B cell (primary cell): ENCODE measurements around the gene YRDC. TPM values are rescaled to one million over a fixed set of nuclear protein-coding genes. Genes with fewer than 3 reads are reported as not detected.
A peak's percentile ranks its signal among the peaks of the same experiment; 100 is the strongest.

Source experiments
- ATAC-seq: fragments of 200-7000 bp; cut with Tn5 transposase; one replicate; pipeline ENCODE4 v1.10.0; 2021; ENCODE audit warnings: low read depth, mild to moderate bottlenecking, moderate number of reproducible peaks, moderate library complexity
- CTCF ChIA-PET: fragments of 350-600 bp; sonication (Branson Sonifier 250); formaldehyde crosslinking; loops from one replicate; lab custom pipeline; 2021; ENCODE audit warnings: antibody characterized with exemption, inconsistent platforms; lab: Charles Lee
- POLR2A ChIA-PET: fragments of 350-600 bp; sonication (Branson Sonifier 250); formaldehyde crosslinking; loops from one replicate; lab custom pipeline; 2021; ENCODE audit warnings: antibody characterized with exemption; lab: Charles Lee
- DNase-seq: peaks from one replicate; pipeline ENCODE4 v3.0.0; 2013
- H2AFZ ChIP-seq: 2 replicates; pipeline ENCODE4 v1.6.1; 2012; ENCODE audit warnings: mild to moderate bottlenecking, low read depth, low read length; ENCODE audit not compliant: insufficient read depth, poor library complexity, severe bottlenecking
- H3K27ac ChIP-seq, 2 donors: 1 replicate in 1 of 2; 2 replicates in 1 of 2; pipeline ENCODE4 v1.5.1; 2012 to 2013; ENCODE audit warnings: low read length in 2 of 2, mild to moderate bottlenecking in 2 of 2, moderate library complexity in 1 of 2
- H3K27me3 ChIP-seq, 4 experiments: fragments of 200-600 bp in 1 of 4; sonication (generic) in 1 of 4; replicated peaks in 1 of 4; 1 replicate in 2 of 4; 2 replicates in 2 of 4; pipeline versions ENCODE4 v1.6.1 to v1.7.0; 2013 to 2016; ENCODE audit warnings: low read length in 3 of 4, mild to moderate bottlenecking in 2 of 4, mixed read lengths in 1 of 4, moderate library complexity in 1 of 4; ENCODE audit not compliant: insufficient read depth in 4 of 4, control insufficient read depth in 3 of 4; ENCODE audit errors: control extremely low read depth in 1 of 4
- H3K36me3 ChIP-seq, 2 experiments: replicated peaks in 1 of 2; 1 replicate in 1 of 2; 2 replicates in 1 of 2; pipeline versions ENCODE4 v1.6.1 to v1.7.1; 2013; ENCODE audit warnings: low read length in 1 of 2; ENCODE audit not compliant: insufficient read depth in 2 of 2, control insufficient read depth in 1 of 2; ENCODE audit errors: control extremely low read depth in 1 of 2, extremely low read depth in 1 of 2
- H3K4me1 ChIP-seq, 2 donors: fragments of 200-600 bp in 1 of 2; sonication (generic) in 1 of 2; 1 replicate in 1 of 2; 2 replicates in 1 of 2; pipeline versions ENCODE4 v1.5.1 to v1.6.1; 2013 to 2017; ENCODE audit warnings: low read length in 2 of 2; ENCODE audit not compliant: control insufficient read depth in 2 of 2, insufficient read depth in 2 of 2
- H3K4me2 ChIP-seq: replicated peaks from 2 replicates; pipeline ENCODE3; 2012; ENCODE audit warnings: mild to moderate bottlenecking, low read depth, low read length; ENCODE audit not compliant: poor library complexity, severe bottlenecking
- H3K4me3 ChIP-seq, 5 experiments: fragments of 200-600 bp in 1 of 5; sonication (generic) in 1 of 5; 1 replicate in 3 of 5; 2 replicates in 2 of 5; pipeline versions ENCODE4 v1.5.1 to v1.7.0; 2011 to 2016; ENCODE audit warnings: low read length in 4 of 5, mild to moderate bottlenecking in 4 of 5, low read depth in 2 of 5, control low read depth in 1 of 5, moderate library complexity in 1 of 5; ENCODE audit not compliant: insufficient read depth in 1 of 5; ENCODE audit errors: control extremely low read depth in 1 of 5, extremely low read depth in 1 of 5
- H3K79me2 ChIP-seq: fragments of 200-600 bp; sonication (generic); one replicate; pipeline ENCODE4 v1.6.0; 2016; ENCODE audit warnings: low read length; ENCODE audit not compliant: control insufficient read depth, insufficient read depth
- H3K9ac ChIP-seq: fragments of 200-600 bp; sonication (generic); 2 replicates; pipeline ENCODE4 v1.6.1; 2017; ENCODE audit warnings: mild to moderate bottlenecking, low read length, moderate library complexity
- H3K9me3 ChIP-seq, 3 donors: one replicate each; pipeline versions ENCODE4 v1.6.1 to v1.7.1; 2013; ENCODE audit warnings: low read length in 2 of 3; ENCODE audit not compliant: control insufficient read depth in 2 of 3, insufficient read depth in 1 of 3; ENCODE audit errors: control extremely low read depth in 1 of 3
- H4K20me1 ChIP-seq: 2 replicates; pipeline ENCODE4 v1.6.0; 2012; ENCODE audit warnings: mild to moderate bottlenecking, low read length; ENCODE audit not compliant: insufficient read depth, control insufficient read depth, poor library complexity, severe bottlenecking
- H3K27ac Mint-ChIP-seq: one replicate; pipeline ENCODE4 v1.8.0; 2021; ENCODE audit warnings: mixed read lengths
- H3K27me3 Mint-ChIP-seq: one replicate; pipeline ENCODE4 v1.8.0; 2021; ENCODE audit warnings: mixed read lengths
- H3K4me1 Mint-ChIP-seq: one replicate; pipeline ENCODE4 v1.8.0; 2021; ENCODE audit warnings: mixed read lengths
- H3K4me3 Mint-ChIP-seq: one replicate; pipeline ENCODE4 v1.8.0; 2021; ENCODE audit warnings: mixed read lengths
- H3K9me3 Mint-ChIP-seq: one replicate; pipeline ENCODE4 v1.8.0; 2022; ENCODE audit warnings: mixed read lengths; ENCODE audit not compliant: insufficient read depth
- EZH2 ChIP-seq: IDR thresholded peaks from 2 replicates; pipeline ENCODE4 v1.6.1; 2012; ENCODE audit warnings: borderline replicate concordance, low read depth, mild to moderate bottlenecking, moderate library complexity, low read length; ENCODE audit not compliant: insufficient read depth, poor library complexity, severe bottlenecking
- WGBS: methylation state at CpG from one replicate; pipeline ENCODE4 v1.1.5; 2013; ENCODE audit warnings: missing lambda C conversion rate; ENCODE audit not compliant: insufficient coverage; 5-methylcytosine and 5-hydroxymethylcytosine counted together
- intact Hi-C: fragments of 100-400 bp; cut with micrococcal nuclease; formaldehyde crosslinking; loops from one replicate; pipeline ENCODE4 v1.10.0; 2022
- polyA plus RNA-seq: library from polyadenylated mRNA; depleted of rRNA; stranded (reverse); fragments of >200 nt; gene quantifications from 2 replicates; pipeline ENCODE4 v1.2.3, GENCODE V29; 2012
- total RNA-seq, 2 donors: library from RNA; stranded (reverse); fragments of 120-200 nt in 1 of 2; gene quantifications; 1 replicate in 1 of 2; 2 replicates in 1 of 2; pipeline versions ENCODE4 v1.2.3 to v1.2.4, GENCODE V29; 2013 to 2022
- TF ChIP-seq, protein P1 (sequence below): fragments of 200-600 bp; IDR thresholded peaks from one replicate; pipeline ENCODE4 v1.8.0; 2022; ENCODE audit warnings: antibody characterized with exemption, mild to moderate bottlenecking

Gene YRDC
- total and polyA plus RNA-seq, 2 donors (not counting 1 experiment from before 2014, with no cell fraction given) = 12.5 to 16.7 TPM

DNA sequence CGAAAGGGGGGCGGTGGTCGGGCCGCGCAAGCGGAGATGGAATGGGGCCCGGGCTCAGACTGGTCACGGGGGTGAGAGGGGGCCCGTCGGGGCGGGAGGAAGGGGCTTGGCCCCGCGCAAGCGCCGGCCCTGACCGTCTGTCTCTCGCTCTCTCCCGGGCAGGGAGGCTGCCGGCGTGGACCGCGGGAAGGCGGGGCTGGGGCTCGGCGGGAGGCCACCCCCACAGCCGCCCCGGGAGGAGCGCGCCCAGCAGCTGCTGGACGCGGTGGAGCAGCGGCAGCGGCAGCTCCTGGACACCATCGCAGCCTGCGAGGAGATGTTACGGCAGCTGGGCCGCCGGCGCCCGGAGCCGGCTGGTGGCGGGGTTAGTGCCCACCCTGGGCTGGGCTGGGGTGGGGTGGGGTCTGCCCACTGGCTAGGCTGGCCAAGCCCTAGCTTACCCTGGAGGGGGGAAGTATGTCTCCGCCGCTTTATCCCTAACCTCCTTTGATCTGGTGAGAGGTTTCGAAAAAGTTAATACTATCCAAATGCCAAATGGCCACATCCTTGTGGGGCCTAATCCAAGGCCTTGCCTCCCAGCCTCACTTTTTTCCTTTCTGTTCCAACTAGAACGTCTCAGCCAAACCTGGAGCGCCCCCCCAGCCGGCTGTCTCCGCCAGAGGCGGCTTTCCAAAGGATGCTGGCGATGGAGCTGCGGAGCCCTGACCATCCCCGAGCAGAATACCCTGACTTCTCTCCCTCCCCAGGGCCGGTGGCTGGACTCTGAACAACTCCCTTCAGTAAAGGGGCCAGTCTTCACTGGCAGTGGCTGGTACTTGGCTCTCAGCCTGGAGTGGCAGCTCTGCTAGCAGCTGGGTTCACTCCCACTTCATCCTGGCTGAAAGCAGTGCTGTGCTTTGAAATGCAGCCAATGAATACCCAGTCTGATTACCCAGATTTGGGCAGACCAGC, 636 bp upstream of the YRDC start:
- intact Hi-C loops = loop anchor here (1.0 to 5.0 kb wide), 5 partner anchors 51 to 334 kb away; partner anchors contain the start of genes CDCA8, INPP5B, MTF1 and SF3A3
- Mint-ChIP-seq H3K27ac (peak overlapping the region; percentile 98), H3K4me1 (peaks cover 40% of the 10 kb centered on the region), H3K9me3 (no peaks in the 10 kb centered on the region), H3K27me3 (no peaks in the 10 kb centered on the region), H3K4me3 (peak overlapping the region; percentile 98)
- peak overlapping the region; percentile 68 to 94 for H3K27ac ChIP-seq
- peaks cover 14 to 31% of the 10 kb centered on the region in 2 donors for H3K4me1 ChIP-seq
- H3K9ac ChIP-seq = peak overlapping the region; percentile 93
- peaks cover 20% of the 10 kb centered on the region for H4K20me1 ChIP-seq
- peak overlapping the region; percentile 96 for H2AFZ ChIP-seq
- peaks cover 0 to 36% of the 10 kb centered on the region in 2 experiments for H3K36me3 ChIP-seq
- POLR2A ChIA-PET = interaction anchor here (0.7 to 2.3 kb wide), 7 partner anchors 9 to 119 kb away, joined by 3 to 8 read pairs (median 4); partner anchors contain the start of gene MTF1
- no peaks in the 10 kb centered on the region for H3K9me3 ChIP-seq
- H3K4me3 ChIP-seq = peak overlapping the region; percentile 28 to 88 (median 83)
- 7% methylated on average over 51 of the region's 54 CpGs for WGBS
- CTCF ChIA-PET = interaction anchor here (0.6 to 2.5 kb wide), 5 partner anchors 16 to 183 kb away, joined by 3 to 20 read pairs (median 6); partner anchors contain the start of gene MTF1
- TF ChIP-seq, protein P1, sequence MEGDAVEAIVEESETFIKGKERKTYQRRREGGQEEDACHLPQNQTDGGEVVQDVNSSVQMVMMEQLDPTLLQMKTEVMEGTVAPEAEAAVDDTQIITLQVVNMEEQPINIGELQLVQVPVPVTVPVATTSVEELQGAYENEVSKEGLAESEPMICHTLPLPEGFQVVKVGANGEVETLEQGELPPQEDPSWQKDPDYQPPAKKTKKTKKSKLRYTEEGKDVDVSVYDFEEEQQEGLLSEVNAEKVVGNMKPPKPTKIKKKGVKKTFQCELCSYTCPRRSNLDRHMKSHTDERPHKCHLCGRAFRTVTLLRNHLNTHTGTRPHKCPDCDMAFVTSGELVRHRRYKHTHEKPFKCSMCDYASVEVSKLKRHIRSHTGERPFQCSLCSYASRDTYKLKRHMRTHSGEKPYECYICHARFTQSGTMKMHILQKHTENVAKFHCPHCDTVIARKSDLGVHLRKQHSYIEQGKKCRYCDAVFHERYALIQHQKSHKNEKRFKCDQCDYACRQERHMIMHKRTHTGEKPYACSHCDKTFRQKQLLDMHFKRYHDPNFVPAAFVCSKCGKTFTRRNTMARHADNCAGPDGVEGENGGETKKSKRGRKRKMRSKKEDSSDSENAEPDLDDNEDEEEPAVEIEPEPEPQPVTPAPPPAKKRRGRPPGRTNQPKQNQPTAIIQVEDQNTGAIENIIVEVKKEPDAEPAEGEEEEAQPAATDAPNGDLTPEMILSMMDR = no peak
- no peak for TF ChIP-seq EZH2
- peak overlapping the region; percentile 95 for H3K4me2 ChIP-seq
- H3K27me3 ChIP-seq = no peaks in the 10 kb centered on the region
- DNase-seq (peak; percentile 22), ATAC-seq (peak; percentile 47)
- H3K79me2 ChIP-seq = peaks cover 25% of the 10 kb centered on the region
